Posterior cingulate gyrus (tissue), 11 donors: ENCODE results near the gene PPM1N.

Source experiments
- DNase-seq, 10 donors: peaks; one replicate each; pipeline versions ENCODE4 v3.0.0 to v3.0.0-alpha.2; 2020 to 2021; ENCODE audit warnings: mixed read lengths in 3 of 10
- intact Hi-C: fragments of 100-400 bp; cut with DNase I; formaldehyde crosslinking; loops from one replicate; pipeline ENCODE4 v1.15.1; 2023

The PPM1N gene

DNA sequence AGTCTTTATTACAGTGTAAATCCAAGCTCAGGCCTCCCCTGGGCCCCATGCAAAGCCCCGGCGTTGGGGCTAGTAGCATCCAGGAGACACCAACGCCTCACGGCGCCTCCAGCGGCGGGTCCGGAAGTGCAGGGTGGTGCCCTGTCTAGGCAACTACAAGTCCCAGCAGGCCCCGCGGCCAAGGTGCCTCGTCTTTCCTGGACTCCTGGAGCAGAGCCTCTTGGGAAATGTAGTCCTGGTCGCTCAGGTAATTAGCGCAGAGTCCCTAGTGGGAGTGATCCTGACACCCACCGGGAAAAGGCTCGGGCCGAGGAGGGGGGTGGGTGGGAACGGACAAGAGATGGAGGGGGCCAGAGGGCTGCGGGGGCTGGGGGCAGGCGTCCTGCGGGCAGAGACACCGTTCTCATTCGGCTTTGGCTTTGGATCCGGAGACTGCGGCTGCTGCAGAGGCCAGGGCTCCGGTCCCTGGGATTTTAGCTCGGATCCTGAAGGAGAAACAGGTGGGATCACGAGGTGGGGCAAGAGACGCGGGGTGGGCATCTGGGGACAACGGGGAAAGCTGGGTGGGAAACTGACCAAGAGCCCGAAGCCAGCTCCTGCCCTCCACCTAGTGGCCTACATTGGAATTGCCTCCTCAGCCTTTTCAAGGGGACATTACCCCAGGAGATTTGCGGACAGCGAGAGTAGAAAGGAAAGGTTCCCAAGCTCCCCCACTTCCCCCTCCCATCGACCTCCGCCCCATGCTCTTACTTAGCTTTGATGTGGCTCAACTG is 12.8 kb upstream of the PPM1N start:
- DNase-seq = peak; percentile 95 to 100 (median 99)
- intact Hi-C loops = no loop called here

GRCh38 chr19:45488708-45489107 is 9.5 kb upstream of the PPM1N start:
- DNase-seq = peak in 1 of 10 donors; percentile 39
- intact Hi-C loops = no loop called here

DNA sequence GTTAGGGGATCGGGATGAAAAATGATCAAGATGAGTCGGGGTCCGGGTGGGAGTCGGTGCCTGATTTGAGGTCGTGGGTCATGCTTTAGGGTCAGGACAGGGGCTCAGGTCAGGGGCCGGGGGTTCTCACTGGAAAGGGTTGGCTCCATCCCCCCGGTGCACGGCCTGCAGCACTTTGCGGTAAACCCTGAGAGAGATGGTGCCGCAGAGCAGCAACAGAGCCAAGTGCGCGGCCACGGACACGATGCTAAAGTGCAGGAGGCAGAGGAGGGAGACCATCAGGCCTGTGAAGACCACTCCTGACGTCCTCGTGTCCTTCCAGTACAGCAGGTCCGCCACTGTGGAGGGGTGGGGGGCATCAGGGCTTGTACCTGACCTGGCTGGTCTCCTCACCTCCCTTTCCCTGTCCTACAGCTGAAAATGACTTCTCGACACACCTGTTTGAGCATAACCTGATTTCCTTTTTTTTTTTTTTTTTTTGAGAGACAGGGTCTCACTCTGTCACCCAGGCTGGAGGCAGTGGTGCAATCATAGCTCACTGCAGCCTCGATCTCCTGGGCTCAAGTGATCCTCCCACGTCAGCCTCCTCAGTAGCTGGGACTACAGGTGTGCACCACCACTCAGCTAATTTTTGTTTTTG is 8.9 kb upstream of the PPM1N start:
- intact Hi-C loops = no loop called here
- peak in 1 of 10 donors; percentile 27 for DNase-seq

DNA sequence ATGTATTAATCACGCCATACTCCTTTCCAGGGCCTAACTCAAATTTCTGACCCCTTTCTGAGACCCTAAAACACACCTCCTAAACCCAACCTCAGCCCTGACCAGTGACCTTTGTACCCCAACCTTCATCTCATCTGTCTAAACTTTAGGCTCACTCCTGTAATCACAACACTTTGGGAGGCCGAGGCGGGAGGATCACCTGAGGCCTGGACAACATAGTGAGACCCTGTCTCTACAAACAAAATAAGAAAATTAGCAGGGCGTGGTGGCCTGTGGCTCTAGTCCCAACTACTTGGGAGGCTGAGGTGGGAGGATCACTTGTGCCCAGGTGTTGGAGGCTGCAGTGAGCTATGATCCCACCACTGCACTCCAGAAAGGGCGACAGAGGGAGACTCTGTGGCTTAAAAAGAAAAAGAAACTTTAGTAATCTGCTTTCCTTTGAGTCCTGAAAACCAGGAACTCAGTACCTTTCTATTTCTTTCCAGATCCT is 6.1 kb upstream of the PPM1N start:
- DNase-seq = no peak
- intact Hi-C loops = no loop called here

DNA sequence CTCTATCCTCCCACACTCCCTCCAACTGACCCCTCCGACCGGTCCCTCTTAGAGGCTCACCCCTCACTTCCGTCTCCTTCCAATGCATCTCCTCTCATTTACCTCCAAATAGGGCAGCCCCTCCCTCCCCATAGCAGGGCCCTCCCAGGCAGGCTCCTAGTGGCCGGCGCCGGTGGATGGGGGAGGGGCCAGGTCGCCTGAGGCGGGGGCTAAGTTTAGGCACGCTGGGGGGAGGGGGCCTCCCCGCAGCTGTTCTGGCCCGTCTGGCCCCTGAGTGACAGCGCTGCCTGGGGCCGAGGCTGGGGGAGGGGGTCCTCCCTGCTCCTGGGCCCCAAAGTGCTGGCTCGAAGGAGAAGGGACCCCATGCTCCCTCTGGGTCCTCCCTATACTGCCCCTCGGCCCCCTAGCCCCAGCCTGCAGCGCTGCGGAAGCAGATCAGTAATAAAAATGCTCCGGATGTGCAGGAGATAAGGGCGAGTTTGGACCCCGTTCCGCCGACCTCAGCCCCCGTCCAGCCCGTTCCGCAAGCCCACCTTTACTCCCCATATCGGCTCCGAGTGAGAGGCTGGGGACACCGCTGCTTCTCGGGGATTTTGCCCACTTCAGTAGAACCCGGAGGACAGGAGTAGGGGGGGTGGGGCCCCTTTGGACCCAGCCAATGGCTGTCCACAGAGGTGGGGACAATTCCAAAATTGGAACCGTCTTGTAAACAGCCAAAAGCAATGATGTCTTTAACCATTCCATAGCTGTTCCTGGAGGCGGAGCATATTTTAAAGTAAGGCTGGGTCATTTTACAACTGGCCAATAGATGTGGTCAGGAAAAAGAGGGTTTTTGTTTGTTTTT is 5.4 kb upstream of the PPM1N start:
- peak in 8 of 10 donors; percentile 31 to 94 (median 72) for DNase-seq
- intact Hi-C loops = no loop called here

- DNase-seq = no peak
- intact Hi-C loops = no loop called here
Observed at GRCh38 chr19:45494261-45494916, 3.9 kb upstream of the PPM1N start.

DNA sequence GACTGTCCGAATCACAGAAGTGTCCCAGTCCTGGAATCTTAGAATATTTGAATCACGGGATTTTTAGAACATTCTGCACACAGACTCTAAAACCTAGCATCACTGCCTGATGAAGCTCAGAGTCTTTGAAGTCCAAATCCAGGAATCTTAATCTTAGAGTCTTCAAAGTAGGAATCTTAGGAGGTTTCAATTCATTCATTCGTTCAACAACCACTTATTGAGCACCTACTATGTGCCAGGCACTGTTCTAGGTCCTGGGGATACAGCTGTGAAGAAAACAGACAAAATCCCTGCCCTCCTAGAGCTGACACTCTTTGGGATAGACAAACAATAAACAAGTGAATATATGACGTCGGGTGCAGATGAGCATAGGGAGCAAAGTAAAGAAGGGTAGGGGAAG is 3.1 kb upstream of the PPM1N start:
- intact Hi-C loops = no loop called here
- DNase-seq = no peak

DNA sequence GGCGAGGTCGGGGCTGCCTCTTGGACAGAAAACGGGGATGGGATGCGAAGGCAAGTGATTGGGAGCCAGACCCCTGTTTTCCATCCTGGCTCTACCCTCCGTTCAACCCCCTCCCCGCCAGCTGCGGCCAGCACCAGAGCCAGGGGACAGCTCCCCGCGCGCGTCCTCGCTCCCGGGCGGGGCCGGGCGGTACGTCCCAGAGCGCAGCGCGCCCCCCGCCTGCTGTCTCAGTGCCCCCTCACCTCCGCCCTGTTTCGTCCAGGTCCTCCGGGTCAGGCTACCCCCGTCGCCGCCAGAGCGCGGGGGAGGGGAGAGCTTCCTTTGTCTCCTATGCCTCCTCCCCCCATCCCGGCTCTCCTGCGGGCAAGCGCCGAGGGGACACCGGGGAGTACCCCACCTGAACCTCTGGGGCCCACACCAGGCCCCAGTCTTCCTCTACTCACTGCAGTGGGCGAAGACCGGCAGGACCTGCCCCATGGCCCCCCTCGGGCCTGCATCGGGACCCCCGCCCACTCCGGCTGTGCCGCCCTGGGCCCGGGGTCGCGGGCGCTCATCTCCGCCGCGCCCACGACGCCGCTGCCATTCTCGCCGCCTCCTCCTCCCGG is 1.8 kb upstream of the PPM1N start:
- intact Hi-C loops = no loop called here
- peak in 3 of 10 donors; percentile 33 to 90 (median 85) for DNase-seq

GRCh38 chr19:45497791-45498190 is 452 bp upstream of the PPM1N start:
- intact Hi-C loops = no loop called here
- DNase-seq = no peak

DNA sequence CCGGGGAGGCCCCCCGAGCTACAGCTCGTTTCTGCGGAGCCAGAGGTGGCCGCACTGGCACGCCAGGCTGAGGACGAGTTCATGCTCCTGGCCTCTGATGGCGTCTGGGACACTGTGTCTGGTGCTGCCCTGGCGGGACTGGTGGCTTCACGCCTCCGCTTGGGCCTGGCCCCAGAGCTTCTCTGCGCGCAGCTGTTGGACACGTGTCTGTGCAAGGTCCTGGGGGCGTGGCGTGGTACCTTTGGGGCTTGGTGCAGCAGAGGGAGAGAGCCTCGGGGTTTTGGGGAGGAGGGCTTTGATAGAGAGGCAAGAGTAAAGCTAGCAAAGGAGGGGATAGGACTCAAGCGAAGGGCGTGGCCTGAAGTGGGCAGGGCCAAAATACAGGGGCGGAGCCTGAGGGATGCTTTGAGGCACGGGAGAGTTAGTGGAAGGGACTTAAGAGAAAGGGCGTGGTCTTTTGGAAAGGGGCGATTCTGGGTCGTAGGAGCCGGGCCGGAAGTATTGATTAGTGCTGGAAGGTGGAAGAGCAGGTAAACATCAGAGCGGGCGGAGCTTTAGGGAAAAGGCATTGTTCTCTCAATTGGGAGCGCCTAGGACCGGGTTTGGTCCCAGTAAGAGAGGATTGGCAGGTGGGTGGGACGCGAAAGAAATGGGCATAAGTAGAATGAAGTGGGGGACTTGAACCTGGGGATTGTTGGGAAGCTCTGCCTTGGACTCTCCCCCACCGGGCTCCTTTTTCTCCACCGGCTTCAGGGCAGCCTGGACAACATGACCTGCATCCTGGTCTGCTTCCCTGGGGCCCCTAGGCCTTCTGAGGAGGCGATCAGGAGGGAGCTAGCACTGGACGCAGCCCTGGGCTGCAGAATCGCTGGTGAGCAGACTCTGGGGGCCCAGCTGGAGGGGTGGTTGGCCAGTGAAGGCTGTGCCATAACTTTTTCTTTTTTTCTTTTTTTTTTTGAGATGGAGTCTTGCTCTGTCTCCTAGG is 1.2 kb downstream of the PPM1N start:
- DNase-seq = peak in 1 of 10 donors; percentile 84
- intact Hi-C loops = no loop called here

DNA sequence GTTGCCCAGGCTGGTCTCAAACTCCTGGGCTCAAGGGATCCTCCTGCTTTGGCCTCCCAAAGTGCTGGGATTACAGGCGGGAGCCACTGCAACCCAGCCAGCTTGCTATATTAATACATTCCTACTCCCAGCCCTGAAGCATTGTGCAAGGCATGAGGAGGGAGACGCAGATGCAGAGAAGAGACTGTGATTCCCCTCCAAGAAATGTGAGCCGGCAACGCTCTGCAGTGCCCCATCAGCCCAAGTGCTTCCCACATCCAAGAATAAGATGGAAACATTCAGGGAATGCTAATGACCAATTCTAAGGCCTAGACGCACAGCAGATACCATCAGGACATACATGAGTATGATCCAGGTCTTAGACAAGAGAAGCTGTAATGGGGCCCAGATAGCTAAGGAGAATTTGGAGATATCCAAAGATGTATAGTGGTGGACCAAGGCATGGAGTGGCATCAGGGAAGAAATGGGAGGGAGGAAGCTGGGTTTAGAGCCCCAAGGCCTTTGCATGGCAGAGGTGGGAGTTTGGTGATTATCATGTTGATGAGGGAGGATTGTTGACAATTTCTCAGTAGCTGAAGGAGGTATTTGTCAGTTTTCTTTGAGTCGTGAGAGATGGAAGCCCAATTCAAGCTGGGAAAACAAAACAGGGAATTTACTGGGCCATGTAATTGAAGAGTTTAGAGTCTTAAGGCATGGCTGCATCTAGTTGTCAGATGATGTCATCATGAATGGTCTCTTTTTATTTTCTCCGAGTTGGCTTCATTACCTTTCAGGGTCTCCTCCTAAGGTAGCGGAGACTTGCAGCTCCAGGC is 2.9 kb downstream of the PPM1N start:
- DNase-seq = no peak
- intact Hi-C loops = no loop called here

- DNase-seq = peak in 1 of 10 donors; percentile 40
- intact Hi-C loops = no loop called here
Observed at GRCh38 chr19:45501730-45502014, 3.4 kb downstream of the PPM1N start.

GRCh38 chr19:45502111-45502510 is 3.9 kb downstream of the PPM1N start:
- intact Hi-C loops = no loop called here
- no peak for DNase-seq

DNA sequence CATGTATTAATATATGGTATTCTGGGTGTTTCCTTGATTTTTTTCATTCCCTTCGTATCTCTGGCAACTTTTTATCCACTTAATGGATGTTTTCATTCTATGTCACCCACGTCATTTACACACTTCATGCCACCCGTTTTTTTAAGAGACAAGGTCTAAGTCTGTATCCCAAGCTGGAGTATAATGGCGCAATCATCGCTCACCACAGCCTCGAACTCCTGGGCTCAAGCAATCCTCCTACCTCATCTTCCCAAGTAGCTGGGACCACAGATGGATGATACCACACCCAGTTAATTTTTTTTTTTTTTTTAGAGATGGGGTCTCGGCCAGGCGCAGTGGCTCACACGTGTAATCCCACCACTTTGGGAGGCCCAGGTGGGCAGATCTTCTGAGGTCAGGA is 5.7 kb downstream of the PPM1N start:
- intact Hi-C loops = no loop called here
- DNase-seq = no peak

DNA sequence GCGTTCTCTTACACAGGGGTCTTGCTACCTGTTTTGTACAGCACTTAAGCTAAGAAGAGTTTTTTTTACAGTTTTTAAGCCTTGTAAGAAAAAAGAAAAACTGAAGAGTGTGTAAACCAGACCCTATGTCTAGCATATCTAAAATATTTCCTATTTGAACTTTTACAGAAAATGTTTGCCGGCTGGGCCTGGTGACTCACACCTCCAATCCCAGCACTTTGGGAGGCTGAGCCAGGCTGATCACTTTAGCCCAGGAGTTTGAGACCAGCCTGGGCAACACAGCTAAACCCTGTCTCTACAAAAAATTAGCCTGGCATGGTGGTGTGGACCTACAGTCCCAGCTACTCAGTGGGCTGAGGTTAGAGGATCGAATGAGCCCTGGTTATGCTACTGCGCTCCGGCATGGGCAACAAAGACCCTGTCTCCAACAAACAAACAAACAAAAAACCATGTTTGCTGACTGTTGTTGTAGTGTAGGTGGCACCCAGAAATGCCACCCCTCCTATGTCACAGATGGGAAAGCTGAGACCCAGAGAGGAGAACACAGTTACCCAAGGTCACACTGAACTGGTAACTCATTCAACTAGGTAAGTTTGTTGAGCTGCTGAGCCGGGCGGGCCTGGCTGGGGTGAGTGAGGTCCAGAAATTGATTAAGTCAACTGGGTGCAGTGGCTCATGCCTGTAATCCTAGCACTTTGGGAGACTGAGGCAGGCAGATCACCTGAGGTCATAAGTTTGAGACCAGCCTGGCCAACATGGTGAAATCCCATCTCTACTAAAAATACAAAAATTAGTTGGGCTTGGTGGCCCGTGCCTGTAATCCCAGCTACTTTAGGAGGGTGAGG is 7.1 kb downstream of the PPM1N start:
- intact Hi-C loops = no loop called here
- peak in 1 of 10 donors; percentile 55 for DNase-seq

DNA sequence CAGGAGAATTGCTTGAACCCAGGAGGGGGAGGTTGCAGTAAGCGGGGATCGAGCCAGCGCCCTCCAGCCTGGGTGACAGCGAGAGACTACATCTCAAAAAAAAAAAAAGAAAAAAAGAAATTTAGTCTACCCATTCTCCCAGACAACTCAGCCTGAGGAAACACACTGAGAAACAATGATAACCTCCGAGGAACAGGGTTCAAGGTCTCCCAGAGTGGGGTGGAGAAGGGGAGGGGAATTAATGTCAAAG is 7.7 kb downstream of the PPM1N start:
- intact Hi-C loops = no loop called here

DNA sequence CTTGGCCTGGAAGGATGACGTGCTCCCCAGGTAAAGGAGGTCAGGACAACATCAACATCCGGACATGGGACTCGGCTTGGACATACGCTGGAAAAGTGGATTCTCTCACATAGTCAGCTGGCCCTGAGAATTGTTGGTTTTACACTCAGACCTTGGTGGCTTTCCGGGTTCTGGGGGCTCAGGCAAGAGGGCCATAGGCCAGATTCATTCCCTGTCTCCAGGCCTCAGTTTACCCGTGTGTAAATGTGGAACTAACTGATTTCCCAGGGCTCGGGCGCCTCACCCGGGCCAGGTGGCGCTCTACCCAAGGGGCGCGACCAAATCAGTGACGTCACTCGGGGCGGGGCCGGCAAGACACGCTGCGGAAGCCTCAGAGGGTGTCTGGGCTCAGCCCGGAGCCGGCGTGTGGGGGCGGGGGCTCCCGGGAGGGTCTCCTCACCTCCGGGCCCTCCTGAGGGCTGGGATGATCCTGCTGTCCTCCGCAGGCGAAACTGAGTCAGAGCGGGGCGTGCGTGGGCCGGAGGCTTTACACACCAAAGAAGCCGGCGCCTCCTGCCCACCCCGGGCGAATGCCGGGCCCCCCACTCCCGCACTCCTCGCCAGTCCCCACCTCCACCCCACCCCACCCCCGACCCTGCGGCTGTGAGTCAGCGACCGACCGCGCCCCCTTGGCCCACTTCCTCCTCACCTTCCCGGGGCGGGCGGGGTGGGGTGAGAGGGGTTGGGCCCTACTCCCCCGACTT is 8.2 kb downstream of the PPM1N start:
- intact Hi-C loops = no loop called here
- DNase-seq = peak; percentile 86 to 99 (median 94)

More for the DNA sequence above, 7.7 kb downstream of the PPM1N start:
- peak in 1 of 10 donors; percentile 57 for DNase-seq
